SK-N-MC (cell line): ENCODE data around the gene KIAA1217.

Source experiments
- EZH2 ChIP-seq: fragments of 200-600 bp; sonication (generic); IDR thresholded peaks from one replicate; pipeline ENCODE4 v1.6.1; 2017; ENCODE audit warnings: antibody characterized with exemption
- POLR2AphosphoS5 ChIP-seq: IDR thresholded peaks from 2 replicates; pipeline ENCODE4 v1.6.1; 2012; ENCODE audit warnings: mild to moderate bottlenecking, low read depth, low read length, borderline replicate concordance

DNA sequence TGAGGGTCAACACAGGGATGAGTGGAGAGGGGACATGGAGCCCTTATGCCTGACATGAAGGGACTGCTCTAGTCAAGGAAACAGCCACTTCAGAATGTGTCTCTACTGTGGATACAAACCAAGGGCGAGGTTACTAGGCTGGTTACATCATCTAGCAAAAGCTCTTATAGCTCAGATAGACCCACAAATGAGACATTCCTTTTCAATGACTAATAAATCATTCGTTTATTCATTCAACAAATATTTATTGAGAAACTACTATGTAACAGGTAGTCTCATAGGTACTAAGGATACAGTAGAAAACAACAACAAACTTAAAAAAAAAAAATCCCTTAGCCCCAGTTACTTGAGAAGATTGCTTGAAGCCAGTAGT, 219.5 kb downstream of the KIAA1217 start:
- TF ChIP-seq POLR2AphosphoS5 (no peak), EZH2 (no peak)
